ENCODE results near the gene BDH1. TPM values are rescaled to one million over a fixed set of nuclear protein-coding genes. Genes with fewer than 3 reads are reported as not detected.

Gene BDH1
- total RNA-seq, 1 donor from 2014 or later, result 32.2 TPM

DNA sequence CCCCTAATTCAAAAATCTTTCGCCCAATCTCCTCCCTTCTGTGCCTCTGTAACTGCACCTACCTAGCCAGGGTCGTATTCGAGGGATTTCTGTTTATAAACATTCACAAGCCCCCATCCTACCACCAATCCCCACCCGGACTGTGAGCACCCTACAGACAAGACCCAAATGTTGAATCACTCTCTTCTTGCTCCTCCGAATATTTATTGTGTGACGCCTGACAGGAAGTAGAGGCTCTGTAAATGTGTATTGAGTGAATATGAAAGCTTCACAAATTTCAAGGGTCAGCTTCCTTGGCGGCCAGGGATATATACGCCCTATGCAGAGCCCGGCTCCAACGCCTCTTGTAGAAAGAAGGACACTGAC, 1.6 kb downstream of the BDH1 start:
- H3K9me3 Mint-ChIP-seq, result no peaks in the 10 kb centered on the region
- peaks cover 18% of the 10 kb centered on the region for H3K4me1 Mint-ChIP-seq
- TF ChIP-seq CTCF (conservative IDR thresholded peaks at IDR 0.05), result no peak
- H3K4me3 Mint-ChIP-seq, result peak overlapping the region; percentile 91
- peaks cover 5% of the 10 kb centered on the region for H3K36me3 Mint-ChIP-seq (ENCODE audit: low read depth)
- DNase-seq (ENCODE audit: low read depth, low spot score), result no peak
- H3K27me3 Mint-ChIP-seq (ENCODE audit: low read depth), result peaks cover 20% of the 10 kb centered on the region
- H3K27ac Mint-ChIP-seq (ENCODE audit: unreplicated experiment), result peak overlapping the region; percentile 90

- no peak for DNase-seq (ENCODE audit: low read depth, low spot score)
- no peak overlapping the region for H3K27ac Mint-ChIP-seq (ENCODE audit: unreplicated experiment)
- no peak overlapping the region for H3K4me3 Mint-ChIP-seq
- no peak for TF ChIP-seq CTCF (conservative IDR thresholded peaks at IDR 0.05)
- peaks cover 10% of the 10 kb centered on the region for H3K27me3 Mint-ChIP-seq (ENCODE audit: low read depth)
- H3K9me3 Mint-ChIP-seq, result no peaks in the 10 kb centered on the region
- H3K36me3 Mint-ChIP-seq (ENCODE audit: low read depth), result peaks cover 3% of the 10 kb centered on the region
- H3K4me1 Mint-ChIP-seq, result peaks cover 21% of the 10 kb centered on the region
Measured at GRCh38 chr3:197552198-197552597, 3.6 kb downstream of the BDH1 start.

DNA sequence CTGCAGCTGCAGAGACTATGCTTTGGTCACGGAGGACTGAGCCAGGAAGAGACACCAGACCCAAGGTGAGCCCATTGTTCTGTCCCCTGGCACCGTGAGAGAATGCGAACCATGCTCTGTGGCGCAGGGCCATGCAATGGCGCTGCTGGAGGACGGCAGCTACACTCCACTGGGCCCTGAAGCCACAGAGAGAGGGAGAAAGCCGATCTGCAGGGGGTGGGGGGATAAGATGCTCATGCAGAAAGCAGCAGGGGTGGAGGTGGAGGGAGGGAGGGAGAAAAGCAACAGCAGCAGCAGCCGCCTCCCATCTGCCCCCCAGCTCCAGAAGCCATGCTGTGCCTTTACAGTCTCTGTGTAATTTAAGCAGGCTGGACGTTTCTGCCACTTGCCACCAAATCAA, 5.3 kb downstream of the BDH1 start:
- H3K4me3 Mint-ChIP-seq, result no peak overlapping the region
- no peaks in the 10 kb centered on the region for H3K27me3 Mint-ChIP-seq (ENCODE audit: low read depth)
- TF ChIP-seq CTCF (conservative IDR thresholded peaks at IDR 0.05), result no peak
- H3K9me3 Mint-ChIP-seq, result no peaks in the 10 kb centered on the region
- H3K4me1 Mint-ChIP-seq, result peaks cover 17% of the 10 kb centered on the region
- no peak overlapping the region for H3K27ac Mint-ChIP-seq (ENCODE audit: unreplicated experiment)
- DNase-seq (ENCODE audit: low read depth, low spot score), result no peak
- H3K36me3 Mint-ChIP-seq (ENCODE audit: low read depth), result peaks cover 3% of the 10 kb centered on the region

GRCh38 chr3:197549261-197549885, 6.4 kb downstream of the BDH1 start:
- H3K4me1 Mint-ChIP-seq, result peaks cover 15% of the 10 kb centered on the region
- no peak overlapping the region for H3K27ac Mint-ChIP-seq (ENCODE audit: unreplicated experiment)
- H3K27me3 Mint-ChIP-seq (ENCODE audit: low read depth), result no peaks in the 10 kb centered on the region
- no peak overlapping the region for H3K4me3 Mint-ChIP-seq
- no peak for TF ChIP-seq CTCF (conservative IDR thresholded peaks at IDR 0.05)
- H3K36me3 Mint-ChIP-seq (ENCODE audit: low read depth), result peaks cover 7% of the 10 kb centered on the region
- DNase-seq (ENCODE audit: low read depth, low spot score), result no peak
- H3K9me3 Mint-ChIP-seq, result no peaks in the 10 kb centered on the region

- H3K27me3 Mint-ChIP-seq (ENCODE audit: low read depth), result no peaks in the 10 kb centered on the region
- DNase-seq (ENCODE audit: low read depth, low spot score), result peak; percentile 9
- H3K4me1 Mint-ChIP-seq, result peaks cover 5% of the 10 kb centered on the region
- peak overlapping the region; percentile 63 for H3K27ac Mint-ChIP-seq (ENCODE audit: unreplicated experiment)
- no peak overlapping the region for H3K4me3 Mint-ChIP-seq
- no peaks in the 10 kb centered on the region for H3K9me3 Mint-ChIP-seq
- H3K36me3 Mint-ChIP-seq (ENCODE audit: low read depth), result peaks cover 7% of the 10 kb centered on the region
- TF ChIP-seq CTCF (conservative IDR thresholded peaks at IDR 0.05), result no peak
Measured at GRCh38 chr3:197547306-197548011, 8.3 kb downstream of the BDH1 start.

Data from neural crest cell (in vitro differentiated cells).